Activated naive CD4-positive, alpha-beta T cell treated with anti-CD3 and anti-CD28 coated beads, Interleukin-2, amount 10 ng/mL, durations not matched to agents 7 days and 5 days (primary cell): ENCODE results near the gene URGCP.
"Not testable (repeated sequence)": the region's sequence is repeated elsewhere in the genome, so short reads cannot be mapped to it uniquely, and the experiment has no call there.

Source experiments
- CTCF ChIA-PET: fragments of 350-600 bp; sonication (Branson Sonifier 250); formaldehyde crosslinking; loops from one replicate; lab custom pipeline; 2021; ENCODE audit warnings: antibody characterized with exemption; lab: Charles Lee
- DNase-seq: peaks from one replicate; pipeline ENCODE4 v3.0.0-alpha.2; 2020
- H3K27ac Mint-ChIP-seq: one replicate; pipeline ENCODE4 v1.8.0; 2021; ENCODE audit warnings: mild to moderate bottlenecking, moderate library complexity, mixed read lengths
- H3K27me3 Mint-ChIP-seq: one replicate; pipeline ENCODE4 v1.8.0; 2021; ENCODE audit warnings: mild to moderate bottlenecking, mixed read lengths
- H3K36me3 Mint-ChIP-seq: one replicate; pipeline ENCODE4 v1.8.0; 2021; ENCODE audit warnings: mixed read lengths
- H3K4me1 Mint-ChIP-seq: one replicate; pipeline ENCODE4 v1.8.0; 2021; ENCODE audit warnings: mixed read lengths
- H3K4me3 Mint-ChIP-seq: one replicate; pipeline ENCODE4 v1.8.0; 2021; ENCODE audit warnings: mild to moderate bottlenecking, moderate library complexity, mixed read lengths
- H3K9me3 Mint-ChIP-seq: one replicate; pipeline ENCODE4 v1.8.0; 2021; ENCODE audit warnings: mixed read lengths

URGCP gene

GRCh38 chr7:43898571-43898970 is 7.8 kb downstream of the URGCP start:
- H3K27ac Mint-ChIP-seq, H3K9me3 Mint-ChIP-seq, H3K4me3 Mint-ChIP-seq, CTCF ChIA-PET, H3K4me1 Mint-ChIP-seq, H3K27me3 Mint-ChIP-seq, DNase-seq: not testable (repeated sequence)
- peaks cover 19% of the 10 kb centered on the region for H3K36me3 Mint-ChIP-seq

- H3K27ac Mint-ChIP-seq = no peak overlapping the region
- CTCF ChIA-PET = no interaction called here
- peaks cover 26% of the 10 kb centered on the region for H3K36me3 Mint-ChIP-seq
- H3K9me3 Mint-ChIP-seq = no peaks in the 10 kb centered on the region
- DNase-seq = no peak
- peaks cover 20% of the 10 kb centered on the region for H3K4me1 Mint-ChIP-seq
- H3K4me3 Mint-ChIP-seq = no peak overlapping the region
- no peaks in the 10 kb centered on the region for H3K27me3 Mint-ChIP-seq
Observed at GRCh38 chr7:43895847-43896415, 10.5 kb downstream of the URGCP start.

- H3K27me3 Mint-ChIP-seq = no peaks in the 10 kb centered on the region
- H3K36me3 Mint-ChIP-seq = peaks cover 25% of the 10 kb centered on the region
- H3K4me3 Mint-ChIP-seq = no peak overlapping the region
- H3K27ac Mint-ChIP-seq = no peak overlapping the region
- H3K4me1 Mint-ChIP-seq = peaks cover 35% of the 10 kb centered on the region
- H3K9me3 Mint-ChIP-seq = no peaks in the 10 kb centered on the region
- no peak for DNase-seq
- CTCF ChIA-PET = no interaction called here
Observed at GRCh38 chr7:43891069-43891955, 15.1 kb downstream of the URGCP start.

GRCh38 chr7:43890468-43890867 is 15.9 kb downstream of the URGCP start:
- CTCF ChIA-PET = no interaction called here
- no peaks in the 10 kb centered on the region for H3K27me3 Mint-ChIP-seq
- peaks cover 23% of the 10 kb centered on the region for H3K36me3 Mint-ChIP-seq
- peaks cover 35% of the 10 kb centered on the region for H3K4me1 Mint-ChIP-seq
- no peaks in the 10 kb centered on the region for H3K9me3 Mint-ChIP-seq
- H3K4me3 Mint-ChIP-seq = no peak overlapping the region
- no peak overlapping the region for H3K27ac Mint-ChIP-seq
- DNase-seq = no peak

- H3K27me3 Mint-ChIP-seq = no peaks in the 10 kb centered on the region
- CTCF ChIA-PET = no interaction called here
- DNase-seq = no peak
- H3K4me3 Mint-ChIP-seq = no peak overlapping the region
- no peaks in the 10 kb centered on the region for H3K9me3 Mint-ChIP-seq
- no peak overlapping the region for H3K27ac Mint-ChIP-seq
- H3K36me3 Mint-ChIP-seq = peaks cover 18% of the 10 kb centered on the region
- H3K4me1 Mint-ChIP-seq = peaks cover 35% of the 10 kb centered on the region
Observed at GRCh38 chr7:43888993-43889945, 17.1 kb downstream of the URGCP start.

GRCh38 chr7:43884617-43885016 is 21.8 kb downstream of the URGCP start:
- Mint-ChIP-seq H3K27ac (no peak overlapping the region), H3K27me3 (no peaks in the 10 kb centered on the region), H3K4me3 (no peak overlapping the region), H3K9me3 (no peaks in the 10 kb centered on the region), H3K36me3 (peaks cover 32% of the 10 kb centered on the region), H3K4me1 (peaks cover 11% of the 10 kb centered on the region)
- DNase-seq = no peak
- CTCF ChIA-PET = no interaction called here

- H3K9me3 Mint-ChIP-seq = no peaks in the 10 kb centered on the region
- CTCF ChIA-PET = no interaction called here
- H3K27me3 Mint-ChIP-seq = no peaks in the 10 kb centered on the region
- H3K4me3 Mint-ChIP-seq = no peak overlapping the region
- no peak for DNase-seq
- peaks cover 34% of the 10 kb centered on the region for H3K36me3 Mint-ChIP-seq
- peaks cover 7% of the 10 kb centered on the region for H3K4me1 Mint-ChIP-seq
- H3K27ac Mint-ChIP-seq = no peak overlapping the region
Observed at GRCh38 chr7:43884209-43884608, 22.2 kb downstream of the URGCP start.

GRCh38 chr7:43880596-43880995 is 25.8 kb downstream of the URGCP start:
- Mint-ChIP-seq H3K36me3 (peaks cover 59% of the 10 kb centered on the region), H3K27ac (no peak overlapping the region), H3K27me3 (no peaks in the 10 kb centered on the region), H3K4me3 (no peak overlapping the region), H3K4me1 (no peaks in the 10 kb centered on the region), H3K9me3 (no peaks in the 10 kb centered on the region)
- CTCF ChIA-PET = no interaction called here
- DNase-seq = no peak

- CTCF ChIA-PET = no interaction called here
- DNase-seq = no peak
- Mint-ChIP-seq H3K27me3 (no peaks in the 10 kb centered on the region), H3K27ac (peak overlapping the region; percentile 11), H3K9me3 (no peaks in the 10 kb centered on the region), H3K4me3 (no peak overlapping the region), H3K4me1 (no peaks in the 10 kb centered on the region), H3K36me3 (peaks cover 62% of the 10 kb centered on the region)
Observed at GRCh38 chr7:43879477-43879876, 26.9 kb downstream of the URGCP start.

- Mint-ChIP-seq H3K27ac (no peak overlapping the region), H3K4me1 (no peaks in the 10 kb centered on the region), H3K27me3 (no peaks in the 10 kb centered on the region), H3K9me3 (no peaks in the 10 kb centered on the region), H3K36me3 (peaks cover 60% of the 10 kb centered on the region), H3K4me3 (no peak overlapping the region)
- CTCF ChIA-PET = no interaction called here
- no peak for DNase-seq
Observed at GRCh38 chr7:43878867-43879266, 27.5 kb downstream of the URGCP start.

- Mint-ChIP-seq H3K27ac (no peak overlapping the region), H3K27me3 (no peaks in the 10 kb centered on the region), H3K4me1 (no peaks in the 10 kb centered on the region), H3K36me3 (peaks cover 58% of the 10 kb centered on the region), H3K9me3 (no peaks in the 10 kb centered on the region), H3K4me3 (no peak overlapping the region)
- DNase-seq = no peak
- CTCF ChIA-PET = no interaction called here
Observed at GRCh38 chr7:43877968-43878864, 28.2 kb downstream of the URGCP start.

GRCh38 chr7:43876976-43877745 is 29.2 kb downstream of the URGCP start:
- H3K27me3 Mint-ChIP-seq = no peaks in the 10 kb centered on the region
- H3K4me3 Mint-ChIP-seq = no peak overlapping the region
- H3K4me1 Mint-ChIP-seq = no peaks in the 10 kb centered on the region
- H3K36me3 Mint-ChIP-seq = peaks cover 56% of the 10 kb centered on the region
- no peak for DNase-seq
- no peak overlapping the region for H3K27ac Mint-ChIP-seq
- no peaks in the 10 kb centered on the region for H3K9me3 Mint-ChIP-seq
- CTCF ChIA-PET = interaction anchor here (0.5 kb wide), 1 partner anchor 33 kb away, joined by 3 read pairs; no protein-coding TSS in a partner anchor

GRCh38 chr7:43876241-43876640 is 30.2 kb downstream of the URGCP start:
- no peaks in the 10 kb centered on the region for H3K4me1 Mint-ChIP-seq
- no peaks in the 10 kb centered on the region for H3K9me3 Mint-ChIP-seq
- H3K36me3 Mint-ChIP-seq = peaks cover 50% of the 10 kb centered on the region
- H3K4me3 Mint-ChIP-seq = no peak overlapping the region
- CTCF ChIA-PET = no interaction called here
- peaks cover 3% of the 10 kb centered on the region for H3K27me3 Mint-ChIP-seq
- DNase-seq = no peak
- H3K27ac Mint-ChIP-seq = no peak overlapping the region
